PC-9 (cell line): ENCODE results near the gene CASP4. TPM values are rescaled to one million over a fixed set of nuclear protein-coding genes. Genes with fewer than 3 reads are reported as not detected.

Experiments used
- BruUV-seq: library from RNA; stranded (reverse); fragments of 400-500 nt; replicated peaks from 2 replicates; lab custom pipeline; 2021; lab: Mats Ljungman, UMichigan
- CTCF ChIA-PET: fragments of 300-600 bp; sonication (Branson Sonifier 250); formaldehyde crosslinking; loops from one replicate; lab custom pipeline; 2022; ENCODE audit warnings: antibody characterized with exemption; lab: Charles Lee
- POLR2A ChIA-PET: fragments of 300-600 bp; sonication (Branson Sonifier 250); formaldehyde crosslinking; loops from one replicate; lab custom pipeline; 2022; ENCODE audit warnings: antibody characterized with exemption; ENCODE audit not compliant: unreplicated experiment; lab: Charles Lee
- DNase-seq, 2 experiments: peaks; one replicate each; pipeline versions ENCODE4 v3.0.0 to v3.0.0-alpha.2; 2015 to 2022; ENCODE audit warnings: mixed read lengths in 1 of 2
- H2AFZ ChIP-seq: fragments of 200-600 bp; sonication (generic); 2 replicates; pipeline ENCODE4 v1.8.1; 2017; ENCODE audit warnings: antibody characterized with exemption
- H3F3A ChIP-seq: fragments of 200-600 bp; sonication (generic); 2 replicates; pipeline ENCODE4 v1.8.1; 2017; ENCODE audit warnings: antibody characterized with exemption, mild to moderate bottlenecking, low read depth; ENCODE audit not compliant: insufficient read depth
- H3K27ac ChIP-seq: fragments of 200-600 bp; sonication (generic); 2 replicates; pipeline ENCODE4 v1.6.1; 2016; ENCODE audit warnings: mixed run types
- H3K27me3 ChIP-seq: fragments of 200-600 bp; sonication (generic); 2 replicates; pipeline ENCODE4 v1.6.1; 2016; ENCODE audit warnings: low read depth, mixed run types; ENCODE audit not compliant: insufficient read depth
- H3K36me3 ChIP-seq: fragments of 200-600 bp; sonication (generic); 2 replicates; pipeline ENCODE4 v1.6.1; 2016; ENCODE audit warnings: low read depth, mixed run types
- H3K4me1 ChIP-seq: fragments of 200-600 bp; sonication (generic); replicated peaks from 2 replicates; pipeline ENCODE4 v1.6.1; 2016; ENCODE audit warnings: mixed run types; ENCODE audit not compliant: insufficient read depth
- H3K4me2 ChIP-seq: fragments of 200-600 bp; sonication (generic); 2 replicates; pipeline ENCODE4 v1.6.1; 2017; ENCODE audit warnings: mixed run types
- H3K4me3 ChIP-seq: fragments of 200-600 bp; sonication (generic); 2 replicates; pipeline ENCODE4 v1.6.1; 2016; ENCODE audit warnings: mixed run types
- H3K79me2 ChIP-seq: fragments of 200-600 bp; sonication (generic); 2 replicates; pipeline ENCODE4 v1.6.1; 2017; ENCODE audit warnings: low read depth, mixed run types
- H3K9me2 ChIP-seq: fragments of 200-600 bp; sonication (generic); 2 replicates; pipeline ENCODE4 v1.8.1; 2017; ENCODE audit warnings: mild to moderate bottlenecking; ENCODE audit not compliant: insufficient read depth
- H3K9me3 ChIP-seq: fragments of 200-600 bp; sonication (generic); 2 replicates; pipeline ENCODE4 v1.8.1; 2016; ENCODE audit warnings: low read depth; ENCODE audit not compliant: insufficient read depth
- H4K20me1 ChIP-seq: fragments of 200-600 bp; sonication (generic); 2 replicates; pipeline ENCODE4 v1.8.1; 2017; ENCODE audit not compliant: insufficient read depth
- CTCF ChIP-seq: fragments of 200-600 bp; sonication (generic); conservative IDR thresholded peaks from 2 replicates; pipeline ENCODE4 v1.6.1; 2017; ENCODE audit warnings: mixed run types, antibody characterized with exemption, mild to moderate bottlenecking, moderate library complexity
- EZH2 ChIP-seq: fragments of 200-600 bp; sonication (generic); IDR thresholded peaks from 2 replicates; pipeline ENCODE4 v1.8.0; 2017; ENCODE audit warnings: antibody characterized with exemption, low read depth
- intact Hi-C: fragments of 100-400 bp; cut with micrococcal nuclease; formaldehyde crosslinking; loops from one replicate; pipeline ENCODE4 v1.10.0; 2022; ENCODE audit not compliant: unreplicated experiment
- total RNA-seq: library from RNA; stranded (reverse); gene quantifications from 2 replicates; pipeline ENCODE4 v1.2.3, GENCODE V29; 2021

The CASP4 gene
- total RNA-seq, 1 experiment from 2014 or later = 82.2 TPM

DNA sequence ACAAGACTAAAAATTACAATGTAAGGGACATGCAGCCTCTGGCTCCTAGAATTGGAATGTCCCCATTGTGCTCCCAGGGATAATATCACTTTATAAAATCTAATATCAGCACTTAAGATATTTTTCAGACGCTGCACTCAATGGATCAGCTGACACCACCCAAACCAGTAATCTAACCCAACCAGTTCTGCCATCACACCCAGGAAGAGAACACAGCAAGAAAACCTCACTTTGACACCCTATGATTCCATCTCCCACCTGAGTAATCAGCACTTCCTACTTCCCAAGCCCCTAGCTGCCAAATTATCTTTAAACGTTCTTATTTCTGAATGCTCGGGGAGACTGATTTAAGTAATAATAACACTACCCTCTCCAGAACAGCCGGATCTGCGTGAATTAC lies 2.6 kb downstream of the CASP4 start:
- H3K9me2 ChIP-seq = no peaks in the 10 kb centered on the region
- DNase-seq = peak; percentile 14 to 57
- ChIA-PET POLR2A (no interaction called here), CTCF (no interaction called here)
- peak overlapping the region; percentile 84 for H3K4me2 ChIP-seq
- no peaks in the 10 kb centered on the region for H3K27me3 ChIP-seq
- H3K27ac ChIP-seq = no peak overlapping the region
- intact Hi-C loops = loop anchor here (5.0 to 10.0 kb wide), 2 partner anchors 188 to 1441 kb away; no protein-coding TSS in a partner anchor
- H3K36me3 ChIP-seq = peaks cover 50% of the 10 kb centered on the region
- H3K4me1 ChIP-seq = peaks cover 30% of the 10 kb centered on the region
- BruUV-seq = no TSS peak
- H3K4me3 ChIP-seq = peak overlapping the region; percentile 65; the same call in 1 of the 2 replicates
- peaks cover 19% of the 10 kb centered on the region for H3F3A ChIP-seq
- H3K9me3 ChIP-seq = peaks cover 15% of the 10 kb centered on the region; the same call in 1 of the 2 replicates
- no peak overlapping the region for H2AFZ ChIP-seq
- no peaks in the 10 kb centered on the region for H4K20me1 ChIP-seq
- peaks cover 38% of the 10 kb centered on the region for H3K79me2 ChIP-seq
- no peak for TF ChIP-seq EZH2
- no peak for TF ChIP-seq CTCF

- DNase-seq = no peak
- Histone ChIP-seq H3K27ac (no peak overlapping the region), H3K79me2 (peaks cover 38% of the 10 kb centered on the region), H3K9me3 (peaks cover 15% of the 10 kb centered on the region; the same call in 1 of the 2 replicates), H3K9me2 (no peaks in the 10 kb centered on the region), H3K27me3 (no peaks in the 10 kb centered on the region), H4K20me1 (no peaks in the 10 kb centered on the region), H2AFZ (no peak overlapping the region), H3K36me3 (peaks cover 50% of the 10 kb centered on the region), H3K4me3 (no peak overlapping the region), H3K4me1 (peaks cover 29% of the 10 kb centered on the region), H3K4me2 (no peak overlapping the region), H3F3A (peaks cover 19% of the 10 kb centered on the region)
- no TSS peak for BruUV-seq
- ChIA-PET POLR2A (no interaction called here), CTCF (no interaction called here)
- TF ChIP-seq EZH2 = no peak
- TF ChIP-seq CTCF = no peak
- intact Hi-C loops = loop anchor here (10.0 kb wide), 1 partner anchor 1439 kb away; no protein-coding TSS in a partner anchor
These were observed 4.1 kb downstream of the CASP4 start for GRCh38 chr11:104964247-104964646.

DNA sequence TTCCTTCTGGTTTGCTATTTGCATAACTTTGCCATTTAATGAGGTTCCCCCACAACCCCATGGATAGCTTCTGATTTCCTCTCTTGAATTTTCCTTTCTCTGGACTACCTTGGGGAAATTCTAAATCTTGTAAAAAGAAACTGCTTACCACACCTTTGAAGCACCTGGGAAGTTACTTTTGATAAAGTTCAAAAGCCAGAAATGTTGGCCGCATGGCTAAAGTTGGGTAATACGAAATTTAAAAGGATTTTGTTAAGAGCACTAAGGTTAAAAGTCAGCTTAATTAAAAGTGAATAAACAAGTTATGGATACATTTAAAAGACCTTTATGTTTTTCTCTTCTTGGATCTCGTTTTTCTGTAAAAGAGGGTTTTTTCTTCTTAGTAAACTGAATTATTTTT lies 5.5 kb downstream of the CASP4 start:
- peaks cover 15% of the 10 kb centered on the region; the same call in 1 of the 2 replicates for H3K9me3 ChIP-seq
- ChIA-PET POLR2A (no interaction called here), CTCF (no interaction called here)
- H3K79me2 ChIP-seq = peaks cover 45% of the 10 kb centered on the region
- no peaks in the 10 kb centered on the region for H3K9me2 ChIP-seq
- TF ChIP-seq EZH2 = no peak
- no peak for TF ChIP-seq CTCF
- intact Hi-C loops = loop anchor here (10.0 kb wide), 1 partner anchor 1438 kb away; no protein-coding TSS in a partner anchor
- DNase-seq = no peak
- no peak overlapping the region for H3K4me2 ChIP-seq
- no peak overlapping the region for H2AFZ ChIP-seq
- H3K27ac ChIP-seq = no peak overlapping the region
- no peaks in the 10 kb centered on the region for H3K27me3 ChIP-seq
- peaks cover 23% of the 10 kb centered on the region for H3K4me1 ChIP-seq
- peaks cover 50% of the 10 kb centered on the region for H3K36me3 ChIP-seq
- H3K4me3 ChIP-seq = no peak overlapping the region
- no TSS peak for BruUV-seq
- peaks cover 10% of the 10 kb centered on the region for H3F3A ChIP-seq
- no peaks in the 10 kb centered on the region for H4K20me1 ChIP-seq
